GM19099 (cell line): ENCODE measurements around the gene KRTCAP2.

ENCODE experiments used
- POLR2A ChIP-seq: IDR thresholded peaks from 3 replicates; pipeline ENCODE4 v1.6.1; 2011; ENCODE audit warnings: low read depth; ENCODE audit not compliant: insufficient read length; ENCODE audit errors: extremely low read depth

KRTCAP2 gene

DNA sequence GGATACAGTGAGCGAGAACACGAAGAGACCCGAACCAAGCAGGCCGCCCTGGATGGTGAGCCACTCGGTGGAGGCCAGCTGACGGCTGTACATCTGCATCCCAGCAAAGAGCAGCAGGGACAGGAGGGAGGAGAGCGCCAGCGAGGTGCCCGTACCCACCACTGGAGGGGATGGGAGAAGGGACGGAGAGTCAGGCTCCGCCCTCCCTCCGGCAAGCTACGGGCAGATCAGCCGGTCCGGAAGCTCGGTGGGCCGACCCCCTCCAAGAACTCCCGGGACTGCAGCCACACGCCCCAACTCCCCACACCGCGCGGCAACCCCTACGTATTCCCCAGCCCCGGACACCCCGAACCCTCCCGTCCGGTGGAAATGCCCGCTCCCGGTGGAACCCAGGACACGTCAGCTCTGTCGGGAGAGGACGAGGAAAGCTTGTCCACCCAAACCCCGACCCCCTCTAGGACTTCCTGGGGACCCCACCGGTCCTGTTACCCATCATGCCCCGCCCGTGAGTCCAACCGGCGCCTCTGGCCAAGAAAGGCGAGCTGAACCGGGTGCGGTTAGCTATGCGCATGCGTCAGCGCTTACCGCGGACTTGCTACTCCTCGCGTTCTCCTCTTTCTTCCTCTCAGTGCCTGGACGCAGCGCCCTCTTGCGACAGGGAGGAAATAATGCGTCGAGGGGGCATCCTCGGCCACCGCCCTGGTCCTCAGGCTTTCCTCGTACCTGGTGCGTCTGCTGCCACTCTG, at the start of gene KRTCAP2:
Gene KRTCAP2, minus strand, starts transcription at position 573 of the 746 bp plus-strand sequence. Its CDS starts 80 bp downstream, at position 493.
- peak; percentile 93 for TF ChIP-seq POLR2A

DNA sequence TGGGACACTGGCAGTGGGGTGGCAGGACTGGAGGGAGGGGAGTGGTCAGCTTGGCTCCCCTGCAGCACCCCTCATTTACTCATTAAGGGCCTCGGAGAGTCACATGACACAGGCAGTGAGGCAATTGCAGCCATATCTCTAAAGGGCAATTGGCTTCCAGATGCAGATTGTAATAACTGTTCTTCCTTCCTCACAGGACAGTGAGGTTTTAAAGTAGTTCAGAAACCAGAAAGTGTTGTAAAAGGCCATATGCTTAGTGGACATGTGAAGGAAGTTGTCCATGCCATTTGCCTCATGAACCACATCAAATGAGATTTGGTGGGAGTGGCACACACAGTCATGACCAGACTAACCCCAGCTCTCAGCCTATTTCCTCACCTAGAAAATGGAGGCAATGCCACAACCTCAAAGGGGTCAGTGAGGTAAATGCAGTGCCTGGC, 46.5 kb upstream of the KRTCAP2 start:
- TF ChIP-seq POLR2A = no peak

DNA sequence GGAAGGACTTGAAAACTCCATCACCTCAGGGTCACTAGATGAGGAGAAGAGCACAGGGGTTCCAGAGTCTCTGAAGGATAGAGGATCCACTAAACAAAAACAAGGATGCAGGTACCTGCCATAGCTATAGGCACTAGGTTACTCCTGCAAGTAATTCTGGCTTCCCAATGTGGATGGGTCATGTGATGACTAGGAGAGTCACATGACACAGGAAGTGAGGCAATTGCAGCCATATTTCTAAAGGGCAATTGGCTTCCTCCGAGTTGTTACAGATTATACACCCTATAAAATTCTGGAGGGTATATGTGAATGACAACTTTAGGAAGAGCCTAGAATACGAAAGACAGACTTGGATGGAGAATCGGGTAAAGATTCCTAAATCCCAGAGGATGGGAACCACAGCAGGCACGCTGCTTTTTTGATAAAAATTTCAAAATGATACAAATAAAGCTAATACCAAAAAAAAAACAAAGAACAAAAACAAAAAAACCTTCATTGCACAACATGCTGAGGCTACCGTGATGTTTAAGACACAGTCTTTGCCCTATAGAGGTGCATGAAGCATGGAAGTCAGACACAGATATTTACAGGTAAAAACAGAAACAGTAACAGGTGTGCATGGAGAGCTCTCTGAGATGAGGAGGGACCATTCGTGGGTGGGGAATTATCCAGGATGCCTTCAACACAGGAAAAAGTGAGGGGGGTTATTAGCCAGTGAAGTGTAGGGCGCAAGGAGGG, 45.9 kb upstream of the KRTCAP2 start:
- TF ChIP-seq POLR2A = no peak

DNA sequence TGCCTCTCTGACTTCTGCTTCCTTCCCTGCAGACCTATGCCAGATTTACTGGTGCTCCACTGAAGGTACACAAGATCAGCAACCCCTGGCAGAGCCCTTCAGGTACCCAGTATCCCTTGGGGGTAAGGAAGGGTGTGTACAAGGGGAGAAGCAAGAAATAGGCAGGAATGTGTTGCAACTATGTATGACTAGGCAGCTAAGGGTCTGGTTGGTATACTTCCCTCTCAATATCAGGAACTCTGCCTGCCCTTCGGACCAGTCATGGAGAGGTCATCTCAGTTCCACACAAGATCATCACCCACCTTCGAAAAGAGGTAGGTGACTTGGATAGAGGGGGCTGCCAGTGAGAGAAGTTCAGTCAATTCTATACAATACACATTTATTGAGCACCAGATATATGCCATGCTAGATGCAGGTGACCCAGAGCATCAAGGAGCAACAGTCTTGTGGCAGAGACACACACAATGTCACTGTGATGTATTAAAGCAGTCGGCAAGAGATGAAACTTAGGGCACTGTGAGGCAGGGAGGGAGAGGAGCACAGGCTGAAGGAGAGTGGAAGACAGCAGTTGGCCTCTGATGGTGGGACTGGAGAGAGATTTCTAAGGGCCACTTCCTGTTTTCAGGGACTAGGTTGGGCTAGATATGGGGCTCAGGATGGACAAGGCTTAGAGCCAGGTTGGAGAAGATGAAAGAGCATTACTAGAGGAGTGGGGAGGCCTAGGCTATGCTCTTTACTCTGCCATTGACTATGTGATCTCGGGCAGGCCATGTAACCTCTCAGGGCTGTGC, 37.4 kb upstream of the KRTCAP2 start:
- no peak for TF ChIP-seq POLR2A

DNA sequence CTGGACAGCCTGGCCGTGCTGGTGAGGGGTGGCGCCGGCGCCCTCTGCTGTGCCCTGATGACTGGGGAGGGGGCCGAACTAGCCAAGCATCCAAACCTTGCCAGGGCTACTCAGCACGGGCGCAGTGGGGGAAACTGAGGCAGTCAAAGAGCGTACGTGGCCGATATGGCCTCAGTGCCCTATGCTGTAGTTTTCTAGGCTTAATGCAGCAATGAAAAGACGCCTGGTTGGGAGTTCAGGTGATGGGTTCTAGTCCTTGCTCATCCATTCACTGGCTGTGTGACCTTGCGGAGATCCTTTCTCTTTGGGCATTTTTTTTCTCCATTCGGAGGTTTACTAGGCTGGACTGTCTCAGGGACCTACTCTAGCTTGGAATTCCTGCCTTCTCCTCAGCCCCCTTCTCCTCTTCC, 36.2 kb upstream of the KRTCAP2 start:
- TF ChIP-seq POLR2A = no peak

DNA sequence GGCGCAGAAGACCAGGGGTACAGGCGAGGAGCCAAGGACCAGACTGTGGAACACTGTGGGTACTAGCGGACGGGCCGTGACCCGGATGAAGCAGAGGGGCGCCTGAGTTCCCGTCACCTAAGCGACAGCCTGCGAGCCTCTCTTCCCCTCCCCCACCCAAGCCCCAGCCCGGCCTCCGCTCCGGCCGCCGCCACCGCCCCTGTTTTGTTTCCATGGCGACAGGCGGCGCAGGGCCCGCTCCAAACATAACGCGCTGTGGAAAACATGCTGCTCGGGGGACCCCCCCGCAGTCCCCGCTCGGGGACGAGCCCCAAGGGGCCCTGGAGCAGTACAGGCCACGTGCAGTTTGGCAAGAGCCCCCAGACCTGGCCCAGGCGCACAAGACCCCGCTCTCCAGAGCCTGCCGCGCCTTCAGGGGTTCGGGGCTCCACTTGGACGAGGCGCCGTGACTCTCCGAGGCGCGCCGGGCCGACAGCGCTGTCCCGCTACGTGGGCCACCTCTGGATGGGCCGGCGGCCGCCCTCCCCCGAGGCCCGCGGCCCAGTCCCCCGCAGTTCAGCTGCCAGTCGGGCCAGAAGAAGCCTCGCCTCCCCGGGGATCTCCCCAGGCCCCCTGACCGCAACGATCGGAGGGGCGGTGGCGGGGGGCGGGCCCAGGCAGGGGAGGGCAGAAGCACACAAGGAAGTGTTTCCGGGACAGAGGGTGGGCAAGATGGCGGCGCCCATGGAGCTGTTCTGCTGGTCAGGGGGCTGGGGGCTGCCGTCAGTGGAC, 35.6 kb upstream of the KRTCAP2 start, which contains the start of gene MTX1:
Gene MTX1, plus strand, starts transcription at position 155 of the 771 bp plus-strand sequence. Its CDS starts 110 bp downstream, at position 265.
- TF ChIP-seq POLR2A = peak; percentile 65

DNA sequence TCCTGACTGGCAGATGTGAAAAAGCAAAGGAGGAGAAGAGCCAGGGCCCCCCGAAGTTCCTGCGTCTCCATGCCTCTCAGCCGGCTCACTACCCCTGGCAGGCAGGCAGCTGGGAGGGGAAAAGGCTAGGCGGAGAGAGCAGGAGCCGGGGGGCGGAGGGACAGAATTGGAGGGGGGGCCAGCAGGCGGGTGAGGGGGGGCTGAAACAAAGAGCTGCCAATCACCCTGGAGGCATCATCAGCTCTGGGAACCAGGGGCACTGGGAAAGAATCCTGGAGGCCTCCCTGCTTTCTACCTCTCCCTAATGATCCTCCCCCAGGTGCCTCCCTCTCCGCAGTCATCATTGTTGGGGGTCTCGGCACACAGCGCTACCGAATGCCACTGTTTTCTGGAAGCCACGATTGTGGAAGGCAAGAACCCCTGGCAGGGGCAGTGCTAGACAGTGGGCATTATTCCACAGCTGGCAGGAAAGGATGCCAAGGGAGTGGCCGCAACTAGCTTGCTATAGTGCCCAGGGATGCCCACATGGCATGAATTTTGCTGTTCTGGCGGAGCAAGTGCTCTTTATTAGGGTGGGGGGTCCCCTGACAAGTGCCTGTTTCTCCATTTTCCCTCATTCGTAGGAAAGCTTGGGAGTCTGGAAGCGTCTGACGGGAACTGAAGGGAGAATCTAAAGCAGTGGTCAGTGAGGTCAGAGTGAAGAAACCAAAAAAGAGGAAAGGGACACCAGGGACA, 34.9 kb upstream of the KRTCAP2 start, which contains the start of gene THBS3:
Gene THBS3, minus strand, starts transcription at position 92 of the 735 bp plus-strand sequence. Its CDS starts 21 bp downstream, at position 71.
- no peak for TF ChIP-seq POLR2A

DNA sequence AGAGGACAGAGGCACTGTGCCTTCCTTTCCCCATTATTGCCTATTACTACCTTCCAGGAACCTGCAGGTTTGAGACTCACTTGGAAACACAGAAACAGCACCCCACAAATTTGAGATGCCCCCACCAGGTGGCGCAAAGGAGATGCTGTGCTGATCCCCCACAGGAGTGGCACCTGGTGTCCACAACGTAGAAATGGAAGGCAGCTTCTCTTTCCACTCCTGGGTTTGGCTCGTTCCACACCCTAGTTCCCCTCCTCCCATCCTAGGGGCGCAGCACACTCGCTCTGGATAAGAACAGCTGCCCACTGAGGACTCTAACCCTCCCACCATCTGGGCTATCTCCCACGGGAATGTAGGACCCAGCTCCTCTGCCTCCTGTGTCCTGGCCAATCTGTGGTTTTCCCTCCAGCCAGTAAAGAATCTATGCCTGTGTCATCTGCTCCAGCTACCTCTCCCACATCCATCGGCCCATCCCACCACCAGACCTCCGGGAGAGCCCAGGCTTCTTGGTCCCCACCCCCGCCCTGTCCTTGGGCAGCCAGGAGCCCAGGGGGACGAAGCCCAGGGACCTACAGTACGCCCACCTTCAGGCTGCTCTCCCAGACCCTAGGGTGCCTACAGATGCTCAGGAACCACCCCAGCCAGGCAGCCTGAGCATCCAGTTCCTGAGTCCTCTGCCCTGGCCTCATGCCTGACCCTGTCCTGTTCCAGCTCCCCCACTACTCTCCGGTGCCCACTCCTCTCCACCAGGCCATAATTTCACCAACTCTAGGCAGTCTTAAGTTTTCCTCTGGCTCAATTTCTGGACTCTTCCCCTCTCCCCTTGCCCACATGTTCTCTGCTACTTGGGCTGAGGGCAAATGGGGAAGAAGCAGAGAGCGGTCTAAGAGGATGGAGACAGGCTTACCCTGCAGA, 34.0 kb upstream of the KRTCAP2 start:
- no peak for TF ChIP-seq POLR2A

DNA sequence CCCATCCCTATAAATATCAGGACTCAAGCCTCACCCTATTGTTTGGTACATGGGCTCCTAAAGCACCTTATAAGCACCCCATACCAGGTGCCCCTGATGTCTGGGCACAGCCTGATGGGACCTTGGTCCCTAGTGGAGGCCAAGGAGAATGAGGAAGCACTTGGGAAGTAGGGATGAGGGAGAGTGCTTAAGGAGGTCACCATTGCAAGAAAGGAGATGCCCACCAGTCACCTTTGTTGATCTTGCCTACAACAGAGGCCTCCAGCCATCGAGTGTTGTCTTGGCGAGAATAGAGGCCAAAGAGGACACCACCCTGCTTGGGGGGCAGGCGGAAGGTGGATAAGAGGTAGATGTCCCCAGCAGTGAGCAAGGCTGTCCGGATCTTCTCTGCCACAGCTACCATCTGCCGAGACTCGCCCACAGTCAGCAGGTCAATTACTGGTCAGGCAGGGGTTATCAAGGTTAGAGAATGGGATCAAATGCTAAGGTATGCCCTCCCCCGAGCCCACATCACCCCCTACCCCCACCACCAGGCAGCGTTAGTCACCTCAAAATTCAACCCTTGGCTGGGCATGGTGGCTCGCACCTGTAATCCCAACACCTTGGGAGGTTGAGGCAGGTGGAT, 33.0 kb upstream of the KRTCAP2 start:
- TF ChIP-seq POLR2A = no peak

DNA sequence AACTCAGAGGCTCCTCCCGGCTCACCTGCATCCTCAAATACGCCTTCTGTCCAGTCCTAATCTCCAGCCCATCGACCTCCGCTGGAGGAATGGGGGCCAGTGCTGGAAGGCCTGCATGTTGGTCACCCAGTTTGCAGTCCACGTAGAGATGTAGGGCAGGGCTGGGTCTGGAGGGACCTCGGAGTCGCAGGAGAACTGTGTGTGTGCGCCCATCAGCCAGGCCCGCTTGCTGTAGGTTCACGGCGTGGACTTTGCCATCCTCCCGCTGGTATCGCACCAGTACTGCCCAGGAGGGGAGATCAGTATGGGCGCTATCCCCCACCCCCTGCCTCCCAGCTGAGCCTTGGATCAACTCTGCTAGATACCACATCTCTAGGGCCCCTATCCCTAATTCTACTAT, 31.9 kb upstream of the KRTCAP2 start:
- TF ChIP-seq POLR2A = no peak

DNA sequence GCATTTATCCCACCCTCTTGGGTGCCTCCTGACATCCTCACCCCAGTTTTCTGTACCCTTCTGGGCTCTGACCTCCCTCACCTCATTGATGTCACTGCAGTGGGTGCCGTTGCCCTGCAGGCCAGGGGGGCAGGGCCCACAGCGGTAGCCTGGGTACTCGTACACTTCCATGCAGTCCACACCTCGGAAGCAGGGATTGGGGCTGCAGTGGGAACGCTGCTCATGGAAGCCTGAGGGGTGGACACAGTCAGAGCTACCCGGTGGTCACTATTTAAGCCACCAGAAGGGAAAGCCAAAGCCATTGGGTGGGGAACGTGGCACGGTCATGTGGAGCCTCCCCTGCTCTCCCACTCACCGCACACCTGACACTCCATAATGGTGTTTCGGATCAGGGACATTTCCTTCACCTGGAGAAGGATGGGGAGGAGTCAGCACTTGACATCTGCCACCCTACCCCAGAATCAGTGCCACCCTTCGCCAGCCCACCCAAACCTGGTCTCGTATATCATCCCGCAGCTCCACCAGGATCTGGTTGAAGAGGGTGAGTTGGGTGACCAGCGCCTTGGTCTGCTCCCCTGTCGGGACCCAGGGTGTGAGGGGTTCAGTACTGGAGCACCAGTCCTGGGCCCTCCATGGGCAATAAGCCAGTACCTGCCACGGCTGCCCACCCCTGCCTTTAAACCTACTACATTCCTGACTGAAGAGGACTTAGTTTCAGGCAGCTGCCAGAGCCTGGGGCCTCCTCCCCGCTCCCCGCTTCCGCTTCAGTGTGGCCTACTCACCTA, 29.8 kb upstream of the KRTCAP2 start:
- no peak for TF ChIP-seq POLR2A
